ENCODE data around the gene HRH2. TPM values are rescaled to one million over a fixed set of nuclear protein-coding genes. Genes with fewer than 3 reads are reported as not detected.

Gene HRH2
- polyA plus RNA-seq, 2 donors = 0.18 to 0.40 TPM

GRCh38 chr5:175654807-175655206, 3.1 kb upstream of the HRH2 start:
- peaks cover 0 to 11% of the 10 kb centered on the region in 2 donors for H3K27me3 ChIP-seq (ENCODE audit: control insufficient read depth in 1 of 2, insufficient read depth in 2 of 2, low read length in 2 of 2)
- no peak overlapping the region for H3K4me3 ChIP-seq (ENCODE audit: low read depth in 1 of 2, low read length in 2 of 2)
- H3K4me1 ChIP-seq (ENCODE audit: control insufficient read depth in 2 of 2, insufficient read depth in 2 of 2, low read length in 1 of 2) = peaks cover 2 to 9% of the 10 kb centered on the region in 2 donors
- no peaks in the 10 kb centered on the region for H3K36me3 ChIP-seq (ENCODE audit: control insufficient read depth in 2 of 2, insufficient read depth in 2 of 2, low read length in 1 of 2)
- H3K9me3 ChIP-seq (ENCODE audit: control insufficient read depth in 2 of 2, insufficient read depth in 1 of 2, low read depth in 1 of 2, low read length in 1 of 2) = peaks cover 2 to 8% of the 10 kb centered on the region in 2 donors
- WGBS, 2 donors = 67 to 76% methylated on average over 8 of the region's 8 CpGs
- H3K27ac ChIP-seq (ENCODE audit: low read depth in 2 of 2, low read length in 1 of 2) = no peak overlapping the region

- H3K36me3 ChIP-seq (ENCODE audit: control insufficient read depth in 2 of 2, insufficient read depth in 2 of 2, low read length in 1 of 2) = no peaks in the 10 kb centered on the region
- H3K27ac ChIP-seq (ENCODE audit: low read depth in 2 of 2, low read length in 1 of 2) = no peak overlapping the region
- peaks cover 0 to 11% of the 10 kb centered on the region in 2 donors for H3K27me3 ChIP-seq (ENCODE audit: control insufficient read depth in 1 of 2, insufficient read depth in 2 of 2, low read length in 2 of 2)
- H3K9me3 ChIP-seq (ENCODE audit: control insufficient read depth in 2 of 2, insufficient read depth in 1 of 2, low read depth in 1 of 2, low read length in 1 of 2) = peaks cover 0 to 5% of the 10 kb centered on the region in 2 donors
- H3K4me1 ChIP-seq (ENCODE audit: control insufficient read depth in 2 of 2, insufficient read depth in 2 of 2, low read length in 1 of 2) = peaks cover 2 to 9% of the 10 kb centered on the region in 2 donors
- WGBS, 2 donors = 78% methylated on average over 2 of the region's 2 CpGs
- no peak overlapping the region for H3K4me3 ChIP-seq (ENCODE audit: low read depth in 1 of 2, low read length in 2 of 2)
Measured at GRCh38 chr5:175655411-175655810, 2.5 kb upstream of the HRH2 start.

GRCh38 chr5:175656966-175657365, 905 bp upstream of the HRH2 start:
- WGBS, 2 donors = 67 to 70% methylated on average over 8 of the region's 8 CpGs
- peaks cover 0 to 3% of the 10 kb centered on the region in 2 donors for H3K9me3 ChIP-seq (ENCODE audit: control insufficient read depth in 2 of 2, insufficient read depth in 1 of 2, low read depth in 1 of 2, low read length in 1 of 2)
- no peak overlapping the region for H3K4me3 ChIP-seq (ENCODE audit: low read depth in 1 of 2, low read length in 2 of 2)
- no peaks in the 10 kb centered on the region for H3K36me3 ChIP-seq (ENCODE audit: control insufficient read depth in 2 of 2, insufficient read depth in 2 of 2, low read length in 1 of 2)
- H3K4me1 ChIP-seq (ENCODE audit: control insufficient read depth in 2 of 2, insufficient read depth in 2 of 2, low read length in 1 of 2) = peaks cover 2 to 9% of the 10 kb centered on the region in 2 donors
- no peak overlapping the region for H3K27ac ChIP-seq (ENCODE audit: low read depth in 2 of 2, low read length in 1 of 2)
- H3K27me3 ChIP-seq (ENCODE audit: control insufficient read depth in 1 of 2, insufficient read depth in 2 of 2, low read length in 2 of 2) = peaks cover 0 to 11% of the 10 kb centered on the region in 2 donors

- WGBS, 2 donors = 17 to 21% methylated on average over 41 of the region's 41 CpGs
- Histone ChIP-seq H3K4me1 (ENCODE audit: control insufficient read depth in 2 of 2, insufficient read depth in 2 of 2, low read length in 1 of 2) (peaks cover 2 to 9% of the 10 kb centered on the region in 2 donors), H3K36me3 (ENCODE audit: control insufficient read depth in 2 of 2, insufficient read depth in 2 of 2, low read length in 1 of 2) (no peaks in the 10 kb centered on the region), H3K27me3 (ENCODE audit: control insufficient read depth in 1 of 2, insufficient read depth in 2 of 2, low read length in 2 of 2) (peaks cover 2 to 11% of the 10 kb centered on the region in 2 donors), H3K27ac (ENCODE audit: low read depth in 2 of 2, low read length in 1 of 2) (no peak overlapping the region), H3K9me3 (ENCODE audit: control insufficient read depth in 2 of 2, insufficient read depth in 1 of 2, low read depth in 1 of 2, low read length in 1 of 2) (peaks cover 0 to 3% of the 10 kb centered on the region in 2 donors), H3K4me3 (ENCODE audit: low read depth in 1 of 2, low read length in 2 of 2) (peak overlapping the region; percentile 36 to 37)
Measured at GRCh38 chr5:175658299-175659145, 651 bp downstream of the HRH2 start.

GRCh38 chr5:175659546-175660253, 1.8 kb downstream of the HRH2 start:
- Histone ChIP-seq H3K27me3 (ENCODE audit: control insufficient read depth in 1 of 2, insufficient read depth in 2 of 2, low read length in 2 of 2) (peaks cover 4 to 11% of the 10 kb centered on the region in 2 donors), H3K4me1 (ENCODE audit: control insufficient read depth in 2 of 2, insufficient read depth in 2 of 2, low read length in 1 of 2) (peaks cover 2 to 9% of the 10 kb centered on the region in 2 donors), H3K9me3 (ENCODE audit: control insufficient read depth in 2 of 2, insufficient read depth in 1 of 2, low read depth in 1 of 2, low read length in 1 of 2) (peaks cover 0 to 3% of the 10 kb centered on the region in 2 donors), H3K36me3 (ENCODE audit: control insufficient read depth in 2 of 2, insufficient read depth in 2 of 2, low read length in 1 of 2) (no peaks in the 10 kb centered on the region), H3K27ac (ENCODE audit: low read depth in 2 of 2, low read length in 1 of 2) (no peak overlapping the region), H3K4me3 (ENCODE audit: low read depth in 1 of 2, low read length in 2 of 2) (no peak overlapping the region)
- 68 to 69% methylated on average over 13 of the region's 13 CpGs for WGBS, 2 donors

GRCh38 chr5:175663186-175664184, 5.6 kb downstream of the HRH2 start:
- H3K4me1 ChIP-seq (ENCODE audit: control insufficient read depth in 2 of 2, insufficient read depth in 2 of 2, low read length in 1 of 2) = no peaks in the 10 kb centered on the region
- no peak overlapping the region for H3K4me3 ChIP-seq (ENCODE audit: low read depth in 1 of 2, low read length in 2 of 2)
- 58 to 65% methylated on average over 16 of the region's 16 CpGs for WGBS, 2 donors
- H3K27ac ChIP-seq (ENCODE audit: low read depth in 2 of 2, low read length in 1 of 2) = no peak overlapping the region
- no peaks in the 10 kb centered on the region for H3K9me3 ChIP-seq (ENCODE audit: control insufficient read depth in 2 of 2, insufficient read depth in 1 of 2, low read depth in 1 of 2, low read length in 1 of 2)
- H3K36me3 ChIP-seq (ENCODE audit: control insufficient read depth in 2 of 2, insufficient read depth in 2 of 2, low read length in 1 of 2) = no peaks in the 10 kb centered on the region
- H3K27me3 ChIP-seq (ENCODE audit: control insufficient read depth in 1 of 2, insufficient read depth in 2 of 2, low read length in 2 of 2) = peaks cover 4% of the 10 kb centered on the region in 2 donors

GRCh38 chr5:175664723-175665122, 6.9 kb downstream of the HRH2 start:
- 81 to 85% methylated on average over 11 of the region's 11 CpGs for WGBS, 2 donors
- Histone ChIP-seq H3K4me3 (ENCODE audit: low read depth in 1 of 2, low read length in 2 of 2) (no peak overlapping the region), H3K9me3 (ENCODE audit: control insufficient read depth in 2 of 2, insufficient read depth in 1 of 2, low read depth in 1 of 2, low read length in 1 of 2) (no peaks in the 10 kb centered on the region), H3K36me3 (ENCODE audit: control insufficient read depth in 2 of 2, insufficient read depth in 2 of 2, low read length in 1 of 2) (no peaks in the 10 kb centered on the region), H3K4me1 (ENCODE audit: control insufficient read depth in 2 of 2, insufficient read depth in 2 of 2, low read length in 1 of 2) (no peaks in the 10 kb centered on the region), H3K27ac (ENCODE audit: low read depth in 2 of 2, low read length in 1 of 2) (no peak overlapping the region), H3K27me3 (ENCODE audit: control insufficient read depth in 1 of 2, insufficient read depth in 2 of 2, low read length in 2 of 2) (peaks cover 0 to 4% of the 10 kb centered on the region in 2 donors)

GRCh38 chr5:175666216-175666615, 8.3 kb downstream of the HRH2 start:
- Histone ChIP-seq H3K27me3 (ENCODE audit: control insufficient read depth in 1 of 2, insufficient read depth in 2 of 2, low read length in 2 of 2) (peaks cover 0 to 4% of the 10 kb centered on the region in 2 donors), H3K4me1 (ENCODE audit: control insufficient read depth in 2 of 2, insufficient read depth in 2 of 2, low read length in 1 of 2) (no peaks in the 10 kb centered on the region), H3K9me3 (ENCODE audit: control insufficient read depth in 2 of 2, insufficient read depth in 1 of 2, low read depth in 1 of 2, low read length in 1 of 2) (no peaks in the 10 kb centered on the region), H3K27ac (ENCODE audit: low read depth in 2 of 2, low read length in 1 of 2) (no peak overlapping the region), H3K4me3 (ENCODE audit: low read depth in 1 of 2, low read length in 2 of 2) (no peak overlapping the region), H3K36me3 (ENCODE audit: control insufficient read depth in 2 of 2, insufficient read depth in 2 of 2, low read length in 1 of 2) (no peaks in the 10 kb centered on the region)
- 80 to 83% methylated on average over 6 of the region's 6 CpGs for WGBS, 2 donors

- 80 to 88% methylated on average over 5 of the region's 5 CpGs for WGBS, 2 donors
- peaks cover 0 to 4% of the 10 kb centered on the region in 2 donors for H3K27me3 ChIP-seq (ENCODE audit: control insufficient read depth in 1 of 2, insufficient read depth in 2 of 2, low read length in 2 of 2)
- no peaks in the 10 kb centered on the region for H3K36me3 ChIP-seq (ENCODE audit: control insufficient read depth in 2 of 2, insufficient read depth in 2 of 2, low read length in 1 of 2)
- no peaks in the 10 kb centered on the region for H3K9me3 ChIP-seq (ENCODE audit: control insufficient read depth in 2 of 2, insufficient read depth in 1 of 2, low read depth in 1 of 2, low read length in 1 of 2)
- H3K4me3 ChIP-seq (ENCODE audit: low read depth in 1 of 2, low read length in 2 of 2) = no peak overlapping the region
- no peaks in the 10 kb centered on the region for H3K4me1 ChIP-seq (ENCODE audit: control insufficient read depth in 2 of 2, insufficient read depth in 2 of 2, low read length in 1 of 2)
- no peak overlapping the region for H3K27ac ChIP-seq (ENCODE audit: low read depth in 2 of 2, low read length in 1 of 2)
Measured at GRCh38 chr5:175668006-175668405, 10.1 kb downstream of the HRH2 start.
